Gastroesophageal sphincter (tissue), 3 donors: ENCODE measurements around the gene CTNNA2.

Experiments used
- POLR2A ChIP-seq, 2 donors: fragments of 450-650 bp; IDR thresholded peaks; one replicate each; pipeline ENCODE4 v1.6.1; 2017; ENCODE audit warnings: antibody characterized with exemption in 2 of 2, mild to moderate bottlenecking in 2 of 2, moderate library complexity in 1 of 2
- POLR2AphosphoS5 ChIP-seq: sonication (generic); formaldehyde crosslinking; IDR thresholded peaks from one replicate; pipeline ENCODE4 v1.6.1; 2017; ENCODE audit warnings: antibody characterized with exemption
- TF ChIP-seq, protein P1 (sequence below), 4 experiments: fragments of 200-600 bp in 2 of 4; fragments of 450-650 bp in 2 of 4; sonication (generic) in 1 of 4; IDR thresholded peaks; one replicate each; pipeline ENCODE4 v1.5.1; 2017 to 2019; ENCODE audit warnings: antibody characterized with exemption in 4 of 4, mild to moderate bottlenecking in 2 of 4, moderate library complexity in 2 of 4

GRCh38 chr2:80086831-80087230, 574.0 kb downstream of the CTNNA2 start:
- TF ChIP-seq, protein P1, sequence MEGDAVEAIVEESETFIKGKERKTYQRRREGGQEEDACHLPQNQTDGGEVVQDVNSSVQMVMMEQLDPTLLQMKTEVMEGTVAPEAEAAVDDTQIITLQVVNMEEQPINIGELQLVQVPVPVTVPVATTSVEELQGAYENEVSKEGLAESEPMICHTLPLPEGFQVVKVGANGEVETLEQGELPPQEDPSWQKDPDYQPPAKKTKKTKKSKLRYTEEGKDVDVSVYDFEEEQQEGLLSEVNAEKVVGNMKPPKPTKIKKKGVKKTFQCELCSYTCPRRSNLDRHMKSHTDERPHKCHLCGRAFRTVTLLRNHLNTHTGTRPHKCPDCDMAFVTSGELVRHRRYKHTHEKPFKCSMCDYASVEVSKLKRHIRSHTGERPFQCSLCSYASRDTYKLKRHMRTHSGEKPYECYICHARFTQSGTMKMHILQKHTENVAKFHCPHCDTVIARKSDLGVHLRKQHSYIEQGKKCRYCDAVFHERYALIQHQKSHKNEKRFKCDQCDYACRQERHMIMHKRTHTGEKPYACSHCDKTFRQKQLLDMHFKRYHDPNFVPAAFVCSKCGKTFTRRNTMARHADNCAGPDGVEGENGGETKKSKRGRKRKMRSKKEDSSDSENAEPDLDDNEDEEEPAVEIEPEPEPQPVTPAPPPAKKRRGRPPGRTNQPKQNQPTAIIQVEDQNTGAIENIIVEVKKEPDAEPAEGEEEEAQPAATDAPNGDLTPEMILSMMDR (IDR thresholded peaks at IDR 0.05), result no peak
- TF ChIP-seq POLR2AphosphoS5, result no peak
- TF ChIP-seq POLR2A (IDR thresholded peaks at IDR 0.05), result no peak
